A673 (cell line): Measurements from ENCODE around the gene CHMP2B.

Experiments used
- EZH2 ChIP-seq: fragments of 200-600 bp; sonication (generic); IDR thresholded peaks from 2 replicates; pipeline ENCODE4 v1.6.1; 2017; ENCODE audit warnings: borderline replicate concordance, low read depth, mild to moderate bottlenecking, mixed read lengths, antibody characterized with exemption, low read length; ENCODE audit not compliant: poor library complexity, severe bottlenecking
- TF ChIP-seq, protein P1 (sequence below): fragments of 300-800, 200-600 bp; sonication (generic); conservative IDR thresholded peaks from 2 replicates; pipeline ENCODE4 v1.5.1; 2017; ENCODE audit warnings: low read depth, mild to moderate bottlenecking, antibody characterized with exemption, low read length, moderate library complexity, mixed read lengths

DNA sequence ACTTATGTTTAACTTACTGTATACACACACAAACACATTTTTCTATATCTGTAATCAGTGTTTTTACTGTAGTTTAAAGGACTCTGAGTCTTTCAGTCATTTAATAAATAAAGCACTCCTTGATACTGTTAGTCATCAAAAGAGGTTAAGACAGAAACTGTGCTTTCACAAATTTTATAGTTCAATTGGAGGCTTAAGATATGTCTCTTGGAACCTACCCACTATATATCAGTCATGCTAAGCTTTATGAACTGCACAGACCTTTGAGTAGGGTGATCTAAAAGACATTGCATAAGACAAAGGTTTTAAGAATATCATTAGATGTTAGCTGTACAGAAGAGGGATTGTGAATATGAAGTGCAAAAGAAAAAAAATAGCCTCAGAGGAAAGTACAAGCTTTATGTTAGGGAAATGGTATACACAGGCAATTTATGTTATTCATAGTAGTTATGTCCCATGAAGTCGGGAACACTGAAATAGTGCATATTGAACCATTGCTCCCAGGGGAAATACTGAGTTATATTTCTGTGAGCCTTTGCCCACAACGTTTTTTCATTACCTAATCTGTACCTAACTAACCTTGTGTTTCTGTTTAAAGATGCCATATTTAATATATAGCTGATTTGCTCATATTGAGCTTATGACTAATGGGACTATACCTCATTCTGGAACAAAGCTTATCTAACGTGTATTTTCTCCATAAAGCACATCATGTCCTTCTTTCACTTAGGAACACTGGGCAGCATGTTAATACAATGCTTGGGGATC, 19.7 kb downstream of the CHMP2B start:
- TF ChIP-seq, protein P1, sequence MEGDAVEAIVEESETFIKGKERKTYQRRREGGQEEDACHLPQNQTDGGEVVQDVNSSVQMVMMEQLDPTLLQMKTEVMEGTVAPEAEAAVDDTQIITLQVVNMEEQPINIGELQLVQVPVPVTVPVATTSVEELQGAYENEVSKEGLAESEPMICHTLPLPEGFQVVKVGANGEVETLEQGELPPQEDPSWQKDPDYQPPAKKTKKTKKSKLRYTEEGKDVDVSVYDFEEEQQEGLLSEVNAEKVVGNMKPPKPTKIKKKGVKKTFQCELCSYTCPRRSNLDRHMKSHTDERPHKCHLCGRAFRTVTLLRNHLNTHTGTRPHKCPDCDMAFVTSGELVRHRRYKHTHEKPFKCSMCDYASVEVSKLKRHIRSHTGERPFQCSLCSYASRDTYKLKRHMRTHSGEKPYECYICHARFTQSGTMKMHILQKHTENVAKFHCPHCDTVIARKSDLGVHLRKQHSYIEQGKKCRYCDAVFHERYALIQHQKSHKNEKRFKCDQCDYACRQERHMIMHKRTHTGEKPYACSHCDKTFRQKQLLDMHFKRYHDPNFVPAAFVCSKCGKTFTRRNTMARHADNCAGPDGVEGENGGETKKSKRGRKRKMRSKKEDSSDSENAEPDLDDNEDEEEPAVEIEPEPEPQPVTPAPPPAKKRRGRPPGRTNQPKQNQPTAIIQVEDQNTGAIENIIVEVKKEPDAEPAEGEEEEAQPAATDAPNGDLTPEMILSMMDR = no peak
- TF ChIP-seq EZH2 = no peak
